Suppressor macrophage treated with lipopolysaccharide for 1 hour (primary cell): ENCODE results near the gene SPTLC2.
"Not testable (repeated sequence)": the region's sequence is repeated elsewhere in the genome, so short reads cannot be mapped to it uniquely, and the experiment has no call there.

ENCODE experiments used
- DNase-seq, 3 donors: peaks; one replicate each; pipeline ENCODE4 v3.0.0-alpha.2; 2020 to 2022

The SPTLC2 gene

GRCh38 chr14:77616454-77617229 is at the start of gene SPTLC2:
TSS of gene SPTLC2 (minus strand) at chr14:77616637. CDS start at chr14:77616579, 58 bp downstream.
- DNase-seq = peak; percentile 97 to 98 (median 98)

- DNase-seq = no peak
Observed at GRCh38 chr14:77663293-77663692, 46.9 kb upstream of the SPTLC2 start.

GRCh38 chr14:77661562-77661961 is 45.1 kb upstream of the SPTLC2 start:
- DNase-seq = not testable (repeated sequence)

GRCh38 chr14:77660754-77661153 is 44.3 kb upstream of the SPTLC2 start:
- no peak for DNase-seq

- peak; percentile 62 to 93 (median 91) for DNase-seq
Observed at GRCh38 chr14:77659831-77660230, 43.4 kb upstream of the SPTLC2 start.

- DNase-seq = peak; percentile 64 to 82 (median 69)
Observed at GRCh38 chr14:77657280-77657679, 40.8 kb upstream of the SPTLC2 start.

- no peak for DNase-seq
Observed at GRCh38 chr14:77654001-77654441, 37.6 kb upstream of the SPTLC2 start.

- DNase-seq = no peak
Observed at GRCh38 chr14:77649326-77649725, 32.9 kb upstream of the SPTLC2 start.

- DNase-seq = no peak
Observed at GRCh38 chr14:77648520-77649200, 32.2 kb upstream of the SPTLC2 start.

- DNase-seq = no peak
Observed at GRCh38 chr14:77647853-77648252, 31.4 kb upstream of the SPTLC2 start.

GRCh38 chr14:77646907-77647306 is 30.5 kb upstream of the SPTLC2 start:
- no peak for DNase-seq

GRCh38 chr14:77645520-77646230 is 29.2 kb upstream of the SPTLC2 start:
- no peak for DNase-seq

- no peak for DNase-seq
Observed at GRCh38 chr14:77642407-77642806, 26.0 kb upstream of the SPTLC2 start.

GRCh38 chr14:77641534-77642341 is 25.3 kb upstream of the SPTLC2 start:
- DNase-seq = peak; percentile 73 to 83 (median 76)

GRCh38 chr14:77640756-77641533 is 24.5 kb upstream of the SPTLC2 start:
- peak; percentile 53 to 62 (median 62) for DNase-seq

GRCh38 chr14:77638771-77639171 is 22.3 kb upstream of the SPTLC2 start:
- DNase-seq = peak; percentile 63 to 72 (median 67)

- not testable (repeated sequence) for DNase-seq
Observed at GRCh38 chr14:77635869-77636268, 19.4 kb upstream of the SPTLC2 start.

- DNase-seq = not testable (repeated sequence)
Observed at GRCh38 chr14:77635466-77635865, 19.0 kb upstream of the SPTLC2 start.

GRCh38 chr14:77630111-77630510 is 13.7 kb upstream of the SPTLC2 start:
- DNase-seq = no peak

- no peak for DNase-seq
Observed at GRCh38 chr14:77625360-77625759, 8.9 kb upstream of the SPTLC2 start.

GRCh38 chr14:77623201-77623600 is 6.8 kb upstream of the SPTLC2 start:
- DNase-seq = no peak
